Sigmoid colon (tissue), 4 donors: ENCODE results near the gene GP2.

Experiments
- EP300 ChIP-seq, 4 donors: sonication (generic); formaldehyde crosslinking; IDR thresholded peaks; one replicate each; pipeline ENCODE4 v1.6.1; 2017; ENCODE audit warnings: antibody characterized with exemption in 4 of 4
- POLR2A ChIP-seq, 2 donors: fragments of 450-650 bp; IDR thresholded peaks; one replicate each; pipeline ENCODE4 v1.6.1; 2016; ENCODE audit warnings: antibody characterized with exemption in 2 of 2, mild to moderate bottlenecking in 2 of 2, moderate library complexity in 2 of 2
- TF ChIP-seq, protein P1 (sequence below), 4 experiments: fragments of 450-650 bp in 3 of 4; fragments of 200-600 bp in 1 of 4; IDR thresholded peaks; one replicate each; pipeline ENCODE4 v1.5.1; 2016 to 2019; ENCODE audit warnings: antibody characterized with exemption in 4 of 4, mild to moderate bottlenecking in 3 of 4, moderate library complexity in 2 of 4

DNA sequence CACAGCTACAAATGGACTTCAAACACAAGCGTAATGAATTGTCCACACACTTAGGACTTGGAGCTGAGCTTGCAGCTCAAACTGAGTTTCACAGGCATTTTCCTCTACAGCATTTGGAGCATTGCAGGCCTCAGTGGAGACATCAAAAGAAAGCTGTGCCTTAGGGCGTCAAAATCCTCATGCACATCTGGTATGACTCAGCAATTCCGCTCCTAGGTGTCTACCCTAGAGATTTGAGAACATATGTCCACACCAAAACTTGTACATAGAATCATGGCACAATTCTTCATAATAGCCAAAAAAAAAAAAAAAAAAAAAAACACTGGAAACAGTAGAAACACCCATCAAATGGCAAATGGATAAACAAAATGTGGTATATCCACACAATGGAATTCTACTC, 47.1 kb downstream of the GP2 start:
- TF ChIP-seq, protein P1, sequence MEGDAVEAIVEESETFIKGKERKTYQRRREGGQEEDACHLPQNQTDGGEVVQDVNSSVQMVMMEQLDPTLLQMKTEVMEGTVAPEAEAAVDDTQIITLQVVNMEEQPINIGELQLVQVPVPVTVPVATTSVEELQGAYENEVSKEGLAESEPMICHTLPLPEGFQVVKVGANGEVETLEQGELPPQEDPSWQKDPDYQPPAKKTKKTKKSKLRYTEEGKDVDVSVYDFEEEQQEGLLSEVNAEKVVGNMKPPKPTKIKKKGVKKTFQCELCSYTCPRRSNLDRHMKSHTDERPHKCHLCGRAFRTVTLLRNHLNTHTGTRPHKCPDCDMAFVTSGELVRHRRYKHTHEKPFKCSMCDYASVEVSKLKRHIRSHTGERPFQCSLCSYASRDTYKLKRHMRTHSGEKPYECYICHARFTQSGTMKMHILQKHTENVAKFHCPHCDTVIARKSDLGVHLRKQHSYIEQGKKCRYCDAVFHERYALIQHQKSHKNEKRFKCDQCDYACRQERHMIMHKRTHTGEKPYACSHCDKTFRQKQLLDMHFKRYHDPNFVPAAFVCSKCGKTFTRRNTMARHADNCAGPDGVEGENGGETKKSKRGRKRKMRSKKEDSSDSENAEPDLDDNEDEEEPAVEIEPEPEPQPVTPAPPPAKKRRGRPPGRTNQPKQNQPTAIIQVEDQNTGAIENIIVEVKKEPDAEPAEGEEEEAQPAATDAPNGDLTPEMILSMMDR (IDR thresholded peaks at IDR 0.05), result no peak
- TF ChIP-seq POLR2A (IDR thresholded peaks at IDR 0.05), result no peak
- no peak for TF ChIP-seq EP300 (IDR thresholded peaks at IDR 0.05)
